HG02870 (cell line): ENCODE measurements around the gene BCAN.

Source experiments
- ATAC-seq: cut with Tn5 transposase; IDR thresholded peaks from one replicate; pipeline ENCODE4 v1.9.1; 2021; ENCODE audit warnings: mild to moderate bottlenecking, moderate library complexity; ENCODE audit not compliant: unreplicated experiment

BCAN gene

DNA sequence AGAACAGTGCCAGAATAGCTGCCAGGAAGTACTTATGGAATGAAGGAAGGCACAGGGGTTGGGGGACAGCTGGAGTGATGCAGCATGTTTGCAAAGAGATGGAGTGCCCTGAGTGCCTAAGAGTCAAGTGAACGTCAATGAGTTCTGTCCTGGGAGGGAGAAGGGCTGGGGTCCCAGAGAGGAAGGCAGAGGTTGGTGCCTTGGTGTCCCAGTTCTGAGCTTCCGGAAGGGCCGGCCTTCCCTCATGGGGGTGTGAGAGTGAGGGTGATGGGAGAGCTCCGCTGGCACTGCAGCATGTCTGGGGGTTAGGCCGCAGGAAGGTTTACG lies 17.7 kb downstream of the BCAN start:
- ATAC-seq, result no peak

DNA sequence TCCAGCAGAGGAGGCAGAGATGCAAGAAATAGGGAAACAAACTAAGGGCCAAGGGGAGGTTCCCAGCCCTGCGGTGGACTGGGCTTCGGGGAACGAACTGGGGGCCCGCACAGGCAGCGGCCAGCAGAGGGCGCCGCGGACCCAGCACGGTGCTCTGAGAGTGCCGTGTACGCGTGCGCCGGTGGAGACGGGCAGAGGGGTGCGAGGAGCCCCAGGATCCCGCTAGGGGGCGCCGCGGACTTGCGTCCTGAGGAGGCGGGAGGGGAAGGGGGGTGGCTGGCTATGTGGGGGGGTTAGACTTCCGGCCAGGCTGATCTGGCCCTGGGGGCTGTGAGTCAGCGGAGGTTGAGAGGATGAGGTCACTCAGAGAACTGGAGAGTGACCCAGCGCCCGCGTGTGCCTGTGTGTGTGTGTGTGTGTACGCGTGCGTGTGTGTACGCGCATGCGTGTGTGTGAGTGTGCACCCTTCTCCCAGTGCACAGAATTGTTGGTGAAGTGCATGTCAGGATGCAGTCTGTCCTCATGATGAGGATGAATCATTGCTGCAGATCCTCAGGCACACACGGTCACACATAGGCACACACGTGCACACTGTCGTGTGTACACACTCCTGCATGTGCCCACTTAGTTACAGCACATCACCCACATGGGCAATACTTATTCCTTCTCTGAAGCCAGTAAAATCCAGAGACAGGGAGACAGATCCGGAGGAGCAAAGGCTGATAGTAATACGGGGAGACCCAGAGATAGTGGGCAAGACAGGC lies 18.3 kb downstream of the BCAN start:
- ATAC-seq, result peak; percentile 50

DNA sequence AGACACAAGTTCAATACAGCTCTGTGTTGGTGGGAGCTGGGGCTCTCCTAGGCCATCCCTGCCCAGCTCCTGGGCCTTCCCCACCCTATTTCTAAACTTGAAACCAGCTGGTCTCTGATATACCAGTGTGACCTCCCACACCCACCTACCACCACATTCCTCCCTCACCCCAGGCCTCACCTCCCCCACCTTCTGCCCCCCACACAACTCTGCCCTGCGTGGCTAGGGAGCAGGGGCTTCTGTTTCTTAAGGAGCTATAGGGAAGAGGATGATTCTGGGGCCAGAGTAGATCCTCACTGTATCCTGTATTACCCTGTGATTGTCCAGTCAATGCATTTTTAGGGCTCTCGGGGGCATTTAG lies 18.8 kb downstream of the BCAN start:
- ATAC-seq, result no peak

DNA sequence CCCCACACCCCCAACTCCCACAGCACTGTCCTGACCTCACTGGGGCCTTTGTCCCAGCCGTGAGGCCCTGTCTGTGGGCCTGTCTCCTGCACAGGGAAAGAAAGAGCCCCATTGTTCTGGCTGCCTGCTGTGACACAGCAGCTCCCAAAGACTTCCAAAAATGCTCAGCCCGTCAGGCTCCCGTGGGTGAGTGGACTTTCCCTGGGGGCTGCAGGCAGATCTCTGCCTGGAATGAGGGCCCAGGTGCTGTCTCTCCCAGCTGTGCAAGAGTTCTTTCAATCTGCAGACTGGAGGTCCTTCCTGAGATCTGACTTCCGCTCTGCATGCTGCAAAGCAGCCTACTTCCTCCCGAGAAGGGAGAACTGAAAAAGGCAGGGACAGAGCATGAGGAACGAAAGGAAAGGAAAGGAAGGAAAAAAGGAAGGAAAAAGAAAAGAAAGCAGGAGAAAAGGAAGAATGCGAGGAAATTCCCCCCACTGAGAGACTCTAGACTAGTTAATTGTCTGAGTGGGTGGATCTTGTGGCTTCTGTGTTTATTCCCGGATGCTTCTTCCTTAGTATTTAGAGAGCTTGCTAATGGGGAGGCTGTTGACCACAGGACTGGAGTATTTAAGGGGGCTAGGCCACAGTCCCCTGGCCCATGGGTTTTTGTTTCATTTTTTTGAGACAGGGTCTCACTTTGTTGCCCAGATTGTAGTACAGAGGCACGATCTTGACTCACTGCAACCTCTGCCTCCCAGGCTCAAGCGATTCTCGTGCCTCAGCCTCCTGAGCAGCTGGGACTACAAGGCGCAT lies 20.3 kb downstream of the BCAN start:
- ATAC-seq, result no peak

DNA sequence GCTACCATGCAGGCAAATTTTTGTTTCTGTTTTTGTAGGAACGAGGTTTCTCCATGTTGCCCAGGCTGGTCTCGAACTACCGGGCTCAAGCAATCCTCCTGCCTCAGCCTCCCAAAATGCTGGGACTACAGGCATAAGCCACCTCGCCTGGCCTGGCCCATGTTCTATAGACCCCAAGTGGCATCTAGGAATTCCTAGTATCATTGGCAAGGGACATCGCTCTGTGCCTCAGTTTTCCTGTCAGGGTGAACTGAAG lies 20.8 kb downstream of the BCAN start:
- ATAC-seq, result no peak

DNA sequence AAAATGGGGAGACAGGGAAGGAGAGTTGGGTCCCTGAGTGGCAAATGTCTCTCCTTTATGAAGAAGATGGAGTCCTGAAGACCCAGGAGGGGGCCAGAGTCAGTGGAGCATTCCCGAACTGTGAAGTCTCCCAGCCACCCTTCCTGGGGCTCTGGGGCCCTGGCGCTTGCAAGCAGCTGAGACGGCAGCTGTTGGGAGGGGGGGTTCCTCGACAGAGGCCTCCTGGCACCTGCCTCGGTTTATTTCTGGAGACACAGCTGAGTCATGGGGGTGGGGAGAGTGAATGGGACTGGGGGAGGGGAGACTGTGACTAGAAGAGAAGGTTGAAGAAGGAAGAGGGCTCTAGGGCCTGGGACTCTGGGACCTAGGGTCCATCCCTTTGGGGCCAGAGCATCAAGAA lies 21.3 kb downstream of the BCAN start:
- no peak for ATAC-seq

DNA sequence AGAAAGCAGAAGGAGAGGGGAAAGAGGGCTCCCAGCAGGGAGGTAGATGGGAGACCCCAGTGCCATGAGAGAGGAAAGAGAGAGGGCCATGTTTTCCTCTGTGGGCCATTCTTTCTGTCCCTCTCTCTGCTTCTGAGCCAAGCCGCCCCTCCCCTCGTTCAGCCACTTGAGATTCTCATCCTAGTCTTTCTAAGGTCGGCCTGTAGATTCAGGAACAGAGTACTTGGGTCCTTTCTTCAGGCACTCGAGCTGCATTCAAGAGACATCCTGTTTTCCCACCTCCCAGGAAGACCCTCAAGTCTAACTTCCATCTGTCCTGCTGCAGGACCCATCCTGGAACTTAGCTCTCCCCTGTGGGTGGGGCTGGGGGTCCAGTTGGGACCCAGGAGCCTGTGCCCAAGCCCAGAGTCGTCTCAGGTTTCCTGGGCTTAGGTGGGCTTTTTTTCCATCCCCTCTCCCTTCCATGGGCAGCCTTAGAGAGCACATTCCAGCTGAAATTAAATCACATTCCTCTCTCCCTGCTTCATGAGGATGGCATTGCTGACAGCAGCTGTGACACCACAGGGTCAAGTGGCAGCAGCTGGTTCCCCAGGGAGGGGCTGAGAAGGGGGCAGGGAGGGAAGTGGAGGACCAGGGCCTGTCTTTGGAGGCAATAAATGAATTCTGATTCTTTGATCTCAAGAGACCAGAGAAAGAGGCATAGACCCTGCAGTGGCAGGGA lies 22.3 kb downstream of the BCAN start:
- ATAC-seq, result no peak

DNA sequence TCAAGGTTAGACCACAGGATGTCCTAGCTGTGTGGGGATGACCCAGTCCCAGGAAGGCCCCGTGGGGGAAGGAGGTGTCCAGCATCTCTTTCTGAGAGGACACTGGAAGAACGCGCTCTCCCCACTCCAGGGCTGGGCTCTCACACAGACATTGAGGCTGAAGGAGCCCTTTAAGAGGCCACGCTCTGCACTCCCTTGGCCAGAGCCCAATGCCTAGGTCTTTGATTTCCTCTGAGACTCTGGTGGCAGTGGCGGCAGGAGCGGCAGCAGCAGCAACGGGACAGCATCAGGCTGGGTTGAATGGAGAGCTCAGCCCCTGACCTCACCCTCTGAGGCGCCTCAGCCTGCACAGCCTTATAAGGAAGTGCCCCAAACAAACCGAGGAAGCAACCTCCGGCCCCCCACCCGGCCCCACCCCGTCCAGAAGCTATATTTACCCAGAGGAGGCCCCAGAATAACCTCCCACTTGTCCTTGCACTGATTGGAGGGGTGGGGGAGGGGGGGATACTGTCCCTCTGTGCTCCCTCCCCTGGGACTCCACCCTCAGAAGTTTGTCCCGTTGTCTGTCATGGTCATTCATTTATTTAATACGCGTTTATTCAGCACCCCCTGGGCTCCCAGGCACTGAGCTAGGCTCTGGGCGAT lies 23.0 kb downstream of the BCAN start:
- no peak for ATAC-seq

DNA sequence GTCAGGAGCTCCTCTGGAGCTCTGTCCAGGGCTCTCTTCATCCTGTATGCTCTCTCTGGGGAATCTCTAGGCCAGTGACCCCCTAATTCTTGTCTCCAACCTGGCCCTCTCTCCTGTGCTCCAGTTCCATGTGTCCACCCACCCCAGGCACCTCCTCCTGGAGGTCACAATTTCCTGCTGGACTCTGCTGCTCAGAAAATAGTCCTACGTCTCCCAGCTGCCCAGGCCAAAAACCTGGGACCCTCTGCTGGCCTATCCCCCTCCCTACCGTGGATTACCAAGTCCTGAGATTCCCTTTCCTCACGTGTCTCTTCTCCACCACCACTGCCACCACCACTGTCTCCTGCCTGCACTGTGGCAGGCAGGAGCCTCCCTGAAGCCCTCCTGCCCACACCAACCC lies 23.6 kb downstream of the BCAN start:
- no peak for ATAC-seq

DNA sequence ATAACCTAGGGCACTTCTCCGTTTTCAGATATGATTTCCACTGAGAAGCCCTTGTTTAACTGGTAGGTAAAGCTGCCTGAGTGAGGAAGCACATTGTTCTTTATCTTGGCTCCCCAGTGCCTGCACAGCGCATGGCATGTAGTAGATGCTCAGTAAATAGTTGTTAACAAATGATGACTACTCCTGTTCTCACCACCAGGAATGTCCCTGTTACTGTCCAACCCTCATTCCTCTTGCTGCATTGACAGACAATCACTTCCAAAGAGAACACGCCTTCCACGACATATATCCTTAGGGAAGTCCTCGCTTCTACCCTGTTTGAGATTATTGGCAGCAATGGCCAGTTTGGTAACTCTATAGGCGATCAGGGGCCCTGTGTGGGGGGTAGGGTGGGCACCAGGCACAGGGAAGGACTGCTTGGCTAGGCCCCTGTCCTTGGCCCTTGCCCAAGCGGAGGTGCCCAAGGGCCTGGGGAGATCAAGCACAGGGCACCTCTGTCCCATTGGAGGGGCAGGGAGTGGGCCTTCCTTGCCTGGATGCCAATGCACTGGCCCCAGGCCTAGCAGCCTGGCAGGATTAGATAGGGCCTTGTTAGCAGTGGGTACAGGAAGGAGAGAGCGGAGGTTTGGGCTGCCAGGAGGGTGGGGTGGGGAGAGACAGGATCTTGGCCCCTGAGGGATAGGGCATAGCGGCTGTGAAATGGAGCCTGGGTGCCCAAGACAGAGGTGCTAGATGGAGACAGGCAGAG lies 25.1 kb downstream of the BCAN start:
- ATAC-seq, result no peak

DNA sequence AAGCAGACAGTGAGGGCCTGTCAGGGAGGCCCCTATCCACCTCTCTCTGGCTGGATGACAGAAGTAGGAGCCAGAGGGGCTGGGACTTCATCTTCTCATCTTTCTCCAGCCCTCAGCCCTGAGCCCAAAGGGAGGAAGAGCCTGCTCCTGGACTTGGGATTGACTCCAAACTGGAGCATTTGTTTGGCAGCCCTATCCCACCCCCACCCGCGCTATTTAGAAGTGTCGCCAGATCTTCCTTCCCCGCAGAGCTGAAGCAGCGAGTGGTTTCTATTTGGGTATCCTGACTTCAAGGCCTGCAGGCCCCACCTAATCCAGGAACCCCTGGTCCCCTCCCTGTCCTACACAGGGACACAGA lies 25.7 kb downstream of the BCAN start:
- ATAC-seq, result no peak

DNA sequence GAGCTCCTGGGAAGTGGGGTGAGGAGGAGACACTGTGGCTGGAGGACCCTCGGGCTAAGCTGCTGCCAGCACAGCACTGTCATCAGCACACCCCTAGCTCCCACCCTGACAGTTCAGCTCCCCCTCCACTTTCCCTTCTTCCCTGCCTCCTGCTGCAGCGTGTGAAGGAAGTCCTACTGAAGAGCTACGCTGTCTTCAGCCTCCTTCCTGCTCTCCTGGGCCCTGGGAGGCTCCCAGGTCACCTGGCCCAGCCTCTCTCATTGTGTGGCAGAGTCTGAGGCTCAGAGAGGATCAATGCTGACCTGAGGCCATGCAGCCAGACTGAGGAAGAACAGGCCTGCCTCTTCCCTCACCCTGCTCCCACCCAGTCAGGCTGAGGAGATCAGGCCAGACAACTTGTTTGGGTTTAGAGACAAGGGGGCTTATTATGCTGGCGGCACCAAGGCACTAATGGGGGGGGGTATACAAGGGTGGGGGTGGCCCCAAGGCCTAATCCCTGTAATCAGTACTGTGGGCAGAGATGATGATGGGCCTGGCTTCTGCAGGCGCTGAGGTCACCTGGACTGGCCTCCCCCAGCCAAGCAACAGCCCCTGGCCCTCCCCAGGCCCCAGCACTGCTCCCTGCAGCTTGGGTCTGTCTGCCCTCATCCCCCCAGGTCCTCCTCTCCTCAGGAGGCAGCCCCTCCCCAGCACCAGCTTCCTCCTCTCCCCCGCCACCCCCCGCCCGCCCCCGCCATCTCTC lies 26.2 kb downstream of the BCAN start:
- ATAC-seq, result no peak

DNA sequence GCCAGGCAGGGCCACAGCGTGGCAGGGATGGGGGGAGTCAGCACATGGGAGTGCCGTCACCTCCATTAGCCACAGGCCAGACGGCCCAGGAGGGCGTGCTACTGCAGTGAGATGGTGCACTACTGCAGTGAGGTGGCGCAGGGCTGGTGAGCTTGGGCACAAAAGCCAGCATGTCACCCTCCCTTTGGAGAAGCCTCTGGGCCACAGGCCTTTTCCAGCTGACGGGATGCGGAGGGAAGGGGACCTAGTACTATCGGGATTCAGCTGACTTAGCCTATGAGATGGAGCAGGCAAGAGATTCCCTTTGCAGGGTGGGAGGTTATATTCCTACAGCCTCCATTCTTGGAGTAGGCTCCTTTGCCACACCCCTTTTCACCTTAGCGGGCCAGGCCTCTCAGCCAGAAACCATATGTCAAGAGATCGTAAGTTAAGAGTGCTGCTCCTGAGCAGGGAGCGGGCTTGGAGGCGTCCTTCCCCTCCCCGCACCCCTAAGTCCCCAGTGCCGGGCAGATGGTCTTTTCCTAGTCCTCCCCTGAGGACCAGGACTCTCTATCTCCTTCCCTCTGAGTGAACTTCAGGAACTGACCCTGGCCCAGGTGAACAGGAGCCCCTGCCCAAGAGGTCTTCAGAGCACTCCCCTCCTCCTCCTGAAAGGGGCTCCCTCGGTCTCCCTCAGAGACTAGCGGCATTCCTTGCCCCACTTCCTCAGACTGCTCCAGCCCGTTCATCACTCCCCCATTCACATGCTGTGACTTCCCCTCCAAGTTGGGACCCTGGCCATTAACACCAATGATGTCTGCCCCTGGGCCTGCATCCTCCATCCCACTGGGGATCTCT lies 27.1 kb downstream of the BCAN start:
- no peak for ATAC-seq

DNA sequence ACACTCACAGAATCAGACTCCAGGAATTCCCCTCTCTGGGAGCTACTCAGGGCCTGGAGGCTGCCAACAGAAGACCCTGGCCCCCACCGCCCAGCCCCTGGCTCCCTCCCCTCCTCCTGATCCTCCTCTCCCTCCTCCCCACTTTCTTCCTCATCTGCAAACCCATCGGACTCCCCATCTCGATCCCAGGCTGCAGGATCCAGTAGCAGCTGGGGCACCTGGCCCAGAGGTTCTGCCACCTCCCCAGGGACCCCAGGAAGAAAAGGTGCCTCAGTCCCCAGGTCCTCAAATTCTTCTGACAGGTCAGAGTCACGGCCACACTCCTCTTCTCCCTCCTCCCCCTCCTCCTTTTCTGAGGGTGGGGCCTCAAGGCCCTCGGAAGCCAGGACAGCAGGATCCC lies 27.9 kb downstream of the BCAN start:
- no peak for ATAC-seq

DNA sequence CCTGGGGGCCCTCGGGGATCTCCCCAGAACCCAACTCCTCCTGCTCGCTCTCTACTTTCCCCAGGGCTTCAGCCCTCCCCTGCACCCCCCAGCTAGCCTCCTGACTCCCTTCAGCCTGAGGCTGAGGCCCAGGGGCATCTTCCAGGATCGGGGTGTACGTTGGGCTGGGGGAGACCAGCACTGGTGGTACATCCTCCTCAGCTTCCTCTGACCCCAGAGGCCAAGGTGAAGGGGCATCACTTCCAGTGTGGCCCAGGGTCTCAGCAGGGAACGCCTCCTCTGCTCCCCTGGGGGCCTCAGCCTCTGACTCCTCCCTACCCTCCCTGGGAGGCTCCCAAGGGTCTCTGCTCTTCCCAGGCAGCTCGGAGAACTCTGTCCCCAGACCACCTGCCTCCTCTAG lies 28.4 kb downstream of the BCAN start:
- no peak for ATAC-seq

DNA sequence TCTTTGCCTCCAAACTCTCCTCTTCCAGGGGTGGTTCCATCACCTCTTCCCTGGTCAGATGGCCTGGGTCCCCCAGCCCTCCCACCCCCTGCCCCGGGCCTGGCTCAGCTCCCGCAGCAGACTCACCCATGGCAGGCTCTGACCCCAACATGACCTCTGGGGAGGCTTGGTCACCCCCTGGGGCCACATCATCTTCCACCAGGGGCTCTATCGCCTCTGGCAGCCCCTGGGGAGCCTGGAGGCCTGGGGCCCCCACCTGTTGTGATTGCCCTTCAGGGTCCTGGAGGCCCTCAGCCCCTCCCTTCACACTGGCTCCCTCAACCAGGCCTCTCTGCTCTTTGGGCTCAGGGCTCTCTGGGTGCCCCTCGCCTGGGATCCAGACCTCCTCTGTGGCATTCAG lies 28.9 kb downstream of the BCAN start:
- no peak for ATAC-seq

DNA sequence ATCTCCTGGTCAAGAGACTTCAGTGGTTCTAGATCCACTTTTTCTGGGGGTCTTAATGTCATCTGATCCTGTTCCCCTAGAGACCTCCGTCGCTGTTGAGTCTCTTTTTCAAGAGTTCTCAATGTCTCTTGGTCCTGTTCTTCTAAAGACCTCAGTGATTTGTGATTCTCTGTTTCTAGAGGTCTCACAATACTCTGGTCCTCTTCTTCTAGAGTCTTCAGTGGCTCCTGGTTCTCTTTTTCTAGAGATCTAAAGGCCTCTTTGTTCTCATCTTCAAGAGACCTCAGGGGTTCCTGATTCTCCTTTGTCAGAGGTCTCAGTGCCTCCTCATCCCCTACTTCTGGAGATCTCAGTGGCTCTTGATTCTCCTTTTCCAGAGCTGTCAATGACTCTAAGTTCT lies 29.9 kb downstream of the BCAN start:
- no peak for ATAC-seq

DNA sequence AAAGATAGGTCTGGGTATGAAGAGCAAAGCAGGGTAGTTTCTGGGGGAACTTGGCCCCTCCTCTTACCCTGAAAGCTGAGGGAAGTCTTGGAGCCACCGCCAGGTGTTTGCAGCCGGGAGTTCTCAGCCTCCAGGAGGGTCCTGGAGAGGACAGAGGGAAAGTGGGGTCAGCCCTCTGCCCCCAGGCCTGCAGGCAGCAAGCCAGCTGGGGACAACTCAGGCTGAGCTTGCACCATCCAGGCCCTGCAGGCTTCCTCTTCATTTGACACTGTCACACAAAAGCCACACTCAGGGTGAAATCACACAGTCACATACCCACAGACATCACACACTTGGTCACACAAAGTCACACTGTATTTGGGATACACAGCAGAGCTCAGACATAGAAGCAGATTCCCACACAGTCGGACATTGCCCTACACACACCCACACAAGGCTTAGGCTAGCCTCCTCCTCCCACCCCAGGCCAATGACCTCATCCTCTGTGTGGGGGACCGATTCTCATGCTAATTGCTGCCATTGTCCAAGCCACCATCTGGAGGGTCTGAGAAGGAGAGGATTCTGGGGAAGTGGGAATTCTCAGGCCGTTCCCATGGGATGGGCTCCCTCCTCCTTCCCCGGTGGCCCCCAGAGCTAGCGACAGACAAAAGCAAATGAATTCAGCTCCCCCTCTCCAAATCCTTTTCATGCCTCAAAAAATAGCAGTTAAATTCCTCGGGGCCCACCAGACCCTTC lies 31.6 kb downstream of the BCAN start:
- no peak for ATAC-seq
